H9 (cell line): ENCODE results near the gene TRAF6. TPM values are rescaled to one million over a fixed set of nuclear protein-coding genes. Genes with fewer than 3 reads are reported as not detected.

ENCODE experiments used
- DNase-seq: peaks from one replicate; pipeline ENCODE4 v3.0.0-alpha.2; 2017
- H2AFZ ChIP-seq: one replicate; pipeline ENCODE4 v1.6.1; 2013; ENCODE audit warnings: mild to moderate bottlenecking, low read length, control low read depth, moderate library complexity
- H2AK5ac ChIP-seq: 2 replicates; pipeline ENCODE4 v1.6.1; 2013; ENCODE audit warnings: low read length, control low read depth, mixed read lengths; ENCODE audit not compliant: insufficient read length
- H2BK120ac ChIP-seq: one replicate; pipeline ENCODE4 v1.6.1; 2013; ENCODE audit warnings: low read depth, mild to moderate bottlenecking, low read length, control low read depth, inconsistent platforms; ENCODE audit not compliant: poor library complexity, severe bottlenecking
- H2BK12ac ChIP-seq: 2 replicates; pipeline ENCODE4 v1.6.1; 2013; ENCODE audit warnings: low read length, control low read depth, mixed read lengths, low read depth; ENCODE audit not compliant: insufficient read length
- H2BK15ac ChIP-seq: 2 replicates; pipeline ENCODE4 v1.6.1; 2013; ENCODE audit warnings: low read depth, low read length, control low read depth
- H2BK20ac ChIP-seq: one replicate; pipeline ENCODE4 v1.6.1; 2013; ENCODE audit warnings: low read depth, mild to moderate bottlenecking, low read length, control low read depth, inconsistent platforms; ENCODE audit not compliant: poor library complexity, severe bottlenecking
- H2BK5ac ChIP-seq: 2 replicates; pipeline ENCODE4 v1.6.1; 2013; ENCODE audit warnings: low read length, control low read depth, mixed read lengths; ENCODE audit not compliant: insufficient read length
- H3K14ac ChIP-seq: 2 replicates; pipeline ENCODE4 v1.6.1; 2013; ENCODE audit warnings: low read length, control low read depth; ENCODE audit not compliant: insufficient read depth
- H3K18ac ChIP-seq: 2 replicates; pipeline ENCODE4 v1.6.1; 2013; ENCODE audit warnings: low read depth, mild to moderate bottlenecking, mixed read lengths, low read length, control low read depth; ENCODE audit not compliant: insufficient read length
- H3K23ac ChIP-seq: 2 replicates; pipeline ENCODE4 v1.6.1; 2013; ENCODE audit warnings: low read length, control low read depth, mixed read lengths, low read depth; ENCODE audit not compliant: insufficient read length
- H3K23me2 ChIP-seq: 2 replicates; pipeline ENCODE4 v1.6.1; 2013; ENCODE audit warnings: low read depth, mild to moderate bottlenecking, mixed read lengths, low read length, control low read depth; ENCODE audit not compliant: insufficient read length, poor library complexity, severe bottlenecking
- H3K27ac ChIP-seq: 2 replicates; pipeline ENCODE4 v1.5.1; 2013; ENCODE audit warnings: low read length, control low read depth, mixed read lengths, low read depth; ENCODE audit not compliant: insufficient read length
- H3K27me3 ChIP-seq: 2 replicates; pipeline ENCODE4 v1.6.1; 2013; ENCODE audit warnings: low read length, control low read depth, inconsistent platforms; ENCODE audit not compliant: insufficient read depth
- H3K4ac ChIP-seq: 2 replicates; pipeline ENCODE4 v1.6.1; 2013; ENCODE audit warnings: low read depth, mild to moderate bottlenecking, control low read depth, inconsistent platforms, low read length, moderate library complexity
- H3K4me1 ChIP-seq: 2 replicates; pipeline ENCODE4 v1.6.1; 2013; ENCODE audit warnings: low read length, control low read depth, inconsistent platforms; ENCODE audit not compliant: insufficient read depth
- H3K4me2 ChIP-seq: 2 replicates; pipeline ENCODE4 v1.6.1; 2013; ENCODE audit warnings: low read length, control low read depth, mixed read lengths; ENCODE audit not compliant: insufficient read length, insufficient read depth
- H3K56ac ChIP-seq: 2 replicates; pipeline ENCODE4 v1.6.1; 2013; ENCODE audit warnings: low read depth, mild to moderate bottlenecking, mixed read lengths, low read length, control low read depth; ENCODE audit not compliant: insufficient read length
- H3K79me1 ChIP-seq: 2 replicates; pipeline ENCODE4 v1.6.1; 2013; ENCODE audit warnings: low read depth, mild to moderate bottlenecking, moderate library complexity, low read length, control low read depth, inconsistent platforms; ENCODE audit not compliant: insufficient read depth, poor library complexity, severe bottlenecking
- H3K79me2 ChIP-seq: 2 replicates; pipeline ENCODE4 v1.6.1; 2013; ENCODE audit warnings: low read length, control low read depth, inconsistent platforms; ENCODE audit not compliant: insufficient read depth
- H3K9ac ChIP-seq: 2 replicates; pipeline ENCODE4 v1.6.1; 2013; ENCODE audit warnings: low read length, control low read depth, mixed read lengths; ENCODE audit not compliant: insufficient read length; ENCODE audit errors: extremely low read depth
- H3K9me3 ChIP-seq: one replicate; pipeline ENCODE4 v1.6.1; 2013; ENCODE audit warnings: low read depth, low read length, inconsistent platforms; ENCODE audit not compliant: control insufficient read depth
- H3T11ph ChIP-seq: one replicate; pipeline ENCODE4 v1.6.1; 2013; ENCODE audit warnings: mild to moderate bottlenecking, low read length, control low read depth, inconsistent platforms
- H4K20me1 ChIP-seq: one replicate; pipeline ENCODE4 v1.6.1; 2013; ENCODE audit not compliant: control insufficient read depth, insufficient read length, insufficient read depth
- H4K5ac ChIP-seq: 2 replicates; pipeline ENCODE4 v1.6.1; 2013; ENCODE audit warnings: low read depth, mild to moderate bottlenecking, mixed read lengths, low read length, control low read depth; ENCODE audit not compliant: insufficient read length
- H4K8ac ChIP-seq: replicated peaks from 2 replicates; pipeline ENCODE4 v1.6.1; 2013; ENCODE audit warnings: low read length, control low read depth, mixed read lengths, low read depth; ENCODE audit not compliant: insufficient read length
- H4K91ac ChIP-seq: 2 replicates; pipeline ENCODE4 v1.6.1; 2013; ENCODE audit warnings: low read depth, mild to moderate bottlenecking, moderate library complexity, mixed read lengths, low read length, control low read depth; ENCODE audit not compliant: insufficient read length
- H3K27ac Mint-ChIP-seq, 3 experiments: 2 replicates in 2 of 3; 3 replicates in 1 of 3; pipeline ENCODE4 v1.8.0; 2020 to 2021; ENCODE audit warnings: mixed read lengths in 3 of 3, mild to moderate bottlenecking in 1 of 3, moderate library complexity in 1 of 3
- H3K27me3 Mint-ChIP-seq: 2 replicates; pipeline ENCODE4 v1.8.0; 2021; ENCODE audit warnings: low read depth, mild to moderate bottlenecking, moderate library complexity, mixed read lengths
- H3K36me3 Mint-ChIP-seq, 3 experiments: 2 replicates in 2 of 3; 3 replicates in 1 of 3; pipeline ENCODE4 v1.8.0; 2020 to 2021; ENCODE audit warnings: low read depth in 3 of 3, mixed read lengths in 3 of 3; ENCODE audit not compliant: insufficient read depth in 1 of 3
- H3K4me1 Mint-ChIP-seq, 2 experiments: 2 replicates each; pipeline ENCODE4 v1.8.0; 2020; ENCODE audit warnings: mixed read lengths in 2 of 2
- H3K4me3 Mint-ChIP-seq, 2 experiments: 2 replicates in 1 of 2; 3 replicates in 1 of 2; pipeline ENCODE4 v1.8.0; 2020 to 2021; ENCODE audit warnings: mild to moderate bottlenecking in 2 of 2, mixed read lengths in 2 of 2, moderate library complexity in 1 of 2
- H3K9me3 Mint-ChIP-seq, 2 experiments: 2 replicates in 1 of 2; 3 replicates in 1 of 2; pipeline ENCODE4 v1.8.0; 2020; ENCODE audit warnings: mild to moderate bottlenecking in 2 of 2, mixed read lengths in 2 of 2, moderate library complexity in 1 of 2
- WGBS: extraction: QIAGEN DNeasy Blood & Tissue Kit; methylation state at CpG from one replicate; pipeline ENCODE4 v1.1.7; 2013; ENCODE audit warnings: missing lambda C conversion rate, low lambda C conversion rate, mixed read lengths; ENCODE audit not compliant: insufficient read length; ENCODE audit errors: extremely low coverage; 5-methylcytosine and 5-hydroxymethylcytosine counted together
- total RNA-seq: library from RNA; stranded (reverse); gene quantifications from 2 replicates; pipeline ENCODE4 v1.2.1, GENCODE V29; 2021
- TF ChIP-seq, protein P1 (sequence below): fragments of 200-600 bp; sonication (generic); conservative IDR thresholded peaks from 3 replicates; pipeline ENCODE4 v1.8.0; 2021; ENCODE audit warnings: antibody characterized with exemption, mild to moderate bottlenecking

TRAF6 gene
- total RNA-seq, 1 experiment from 2014 or later, result 9.9 TPM

- no peak overlapping the region for H3K56ac ChIP-seq
- no peaks in the 10 kb centered on the region for H3K4me1 ChIP-seq
- H2AFZ ChIP-seq, result no peak overlapping the region
- no peak overlapping the region for H3K14ac ChIP-seq
- no peak overlapping the region for H3K4ac ChIP-seq
- Mint-ChIP-seq H3K36me3 (no peaks in the 10 kb centered on the region), H3K4me1 (peaks cover 9 to 13% of the 10 kb centered on the region in 2 experiments), H3K27ac (no peak overlapping the region; a peak in 1 of 7 replicates), H3K9me3 (no peaks in the 10 kb centered on the region), H3K4me3 (no peak overlapping the region), H3K27me3 (no peaks in the 10 kb centered on the region; the same call in none of the 2 replicates)
- H3K23ac ChIP-seq, result no peak overlapping the region
- no peaks in the 10 kb centered on the region for H3K23me2 ChIP-seq
- no peak overlapping the region for H4K8ac ChIP-seq
- no peak overlapping the region for H2BK20ac ChIP-seq
- H2BK12ac ChIP-seq, result no peak overlapping the region
- H3K9me3 ChIP-seq, result no peaks in the 10 kb centered on the region
- no peak overlapping the region for H2AK5ac ChIP-seq
- H2BK120ac ChIP-seq, result no peak overlapping the region
- no peaks in the 10 kb centered on the region for H4K20me1 ChIP-seq
- H3K4me2 ChIP-seq, result no peak overlapping the region
- no peak for DNase-seq
- H3K79me1 ChIP-seq, result no peaks in the 10 kb centered on the region
- no peak overlapping the region for H3K27ac ChIP-seq
- no peaks in the 10 kb centered on the region for H3K79me2 ChIP-seq
- H4K5ac ChIP-seq, result no peak overlapping the region
- no peak overlapping the region for H3K9ac ChIP-seq
- no peak overlapping the region for H4K91ac ChIP-seq
- no peak overlapping the region for H3K18ac ChIP-seq
- H2BK15ac ChIP-seq, result no peak overlapping the region
- no peak overlapping the region for H2BK5ac ChIP-seq
- no peaks in the 10 kb centered on the region for H3K27me3 ChIP-seq
- no CpG with 5 or more reads among the region's 5 CpGs for WGBS
- H3T11ph ChIP-seq, result no peak overlapping the region
- TF ChIP-seq, protein P1, sequence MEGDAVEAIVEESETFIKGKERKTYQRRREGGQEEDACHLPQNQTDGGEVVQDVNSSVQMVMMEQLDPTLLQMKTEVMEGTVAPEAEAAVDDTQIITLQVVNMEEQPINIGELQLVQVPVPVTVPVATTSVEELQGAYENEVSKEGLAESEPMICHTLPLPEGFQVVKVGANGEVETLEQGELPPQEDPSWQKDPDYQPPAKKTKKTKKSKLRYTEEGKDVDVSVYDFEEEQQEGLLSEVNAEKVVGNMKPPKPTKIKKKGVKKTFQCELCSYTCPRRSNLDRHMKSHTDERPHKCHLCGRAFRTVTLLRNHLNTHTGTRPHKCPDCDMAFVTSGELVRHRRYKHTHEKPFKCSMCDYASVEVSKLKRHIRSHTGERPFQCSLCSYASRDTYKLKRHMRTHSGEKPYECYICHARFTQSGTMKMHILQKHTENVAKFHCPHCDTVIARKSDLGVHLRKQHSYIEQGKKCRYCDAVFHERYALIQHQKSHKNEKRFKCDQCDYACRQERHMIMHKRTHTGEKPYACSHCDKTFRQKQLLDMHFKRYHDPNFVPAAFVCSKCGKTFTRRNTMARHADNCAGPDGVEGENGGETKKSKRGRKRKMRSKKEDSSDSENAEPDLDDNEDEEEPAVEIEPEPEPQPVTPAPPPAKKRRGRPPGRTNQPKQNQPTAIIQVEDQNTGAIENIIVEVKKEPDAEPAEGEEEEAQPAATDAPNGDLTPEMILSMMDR, result no peak
Observed at GRCh38 chr11:36469881-36470802, 39.9 kb downstream of the TRAF6 start.
